SK-N-SH (cell line): ENCODE data around the gene INHBB. TPM values are rescaled to one million over a fixed set of nuclear protein-coding genes. Genes with fewer than 3 reads are reported as not detected.

ENCODE experiments used
- CTCF ChIA-PET: fragments of 300-600, 350-600 bp; formaldehyde crosslinking; extraction: SDS; loops from one replicate; lab custom pipeline; 2021; lab: Yijun Ruan, JAX
- POLR2A ChIA-PET: fragments of 350-600 bp; sonication (Branson Sonifier 250); formaldehyde crosslinking; extraction: SDS; loops from one replicate; lab custom pipeline; 2020; ENCODE audit warnings: antibody characterized with exemption, inconsistent platforms; lab: Yijun Ruan, JAX
- DNase-seq: peaks from one replicate; pipeline ENCODE4 v3.0.0; 2012
- H2AFZ ChIP-seq: fragments of 200-600 bp; sonication (generic); 2 replicates; pipeline ENCODE4 v1.8.1; 2016; ENCODE audit warnings: antibody characterized with exemption, mild to moderate bottlenecking, low read depth
- H3F3A ChIP-seq: fragments of 200-600 bp; sonication (generic); replicated peaks from 2 replicates; pipeline ENCODE3; 2016; ENCODE audit warnings: antibody characterized with exemption, mild to moderate bottlenecking; ENCODE audit not compliant: insufficient read depth
- H3K27ac ChIP-seq, 2 experiments: fragments of 200-500 bp in 1 of 2; fragments of 200-600 bp in 1 of 2; sonication (Bioruptor generic) in 1 of 2; sonication (generic), shearing (Covaris generic) in 1 of 2; 2 replicates each; pipeline versions ENCODE4 v1.5.1 to v1.6.1; 2014 to 2016; ENCODE audit warnings: low read depth in 2 of 2, inconsistent platforms in 1 of 2, low read length in 1 of 2, mild to moderate bottlenecking in 1 of 2, mixed read lengths in 1 of 2
- H3K27me3 ChIP-seq: fragments of 200-600 bp; sonication (generic), shearing (Covaris generic); 2 replicates; pipeline ENCODE4 v1.6.1; 2016; ENCODE audit warnings: mixed run types; ENCODE audit not compliant: insufficient read depth
- H3K36me3 ChIP-seq, 2 experiments: fragments of 200-500 bp in 1 of 2; fragments of 200-600 bp in 1 of 2; sonication (Bioruptor generic) in 1 of 2; sonication (generic) in 1 of 2; replicated peaks in 1 of 2; 2 replicates each; pipeline versions ENCODE3 to v1.5.1; 2014 to 2016; ENCODE audit warnings: low read length in 1 of 2, mild to moderate bottlenecking in 1 of 2; ENCODE audit not compliant: insufficient read depth in 2 of 2, control insufficient read depth in 1 of 2
- H3K4me1 ChIP-seq, 2 experiments: fragments of 200-500 bp in 1 of 2; fragments of 200-600 bp in 1 of 2; sonication (Bioruptor generic) in 1 of 2; sonication (generic), shearing (Covaris generic) in 1 of 2; 2 replicates each; pipeline versions ENCODE4 v1.5.1 to v1.6.1; 2014 to 2016; ENCODE audit warnings: low read depth in 1 of 2, low read length in 1 of 2, mixed run types in 1 of 2; ENCODE audit not compliant: insufficient read depth in 2 of 2, control insufficient read depth in 1 of 2
- H3K4me2 ChIP-seq: fragments of 200-600 bp; sonication (generic), shearing (Covaris generic); 2 replicates; pipeline ENCODE4 v1.6.1; 2017; ENCODE audit warnings: mixed run types
- H3K4me3 ChIP-seq, 2 experiments: fragments of 200-500 bp in 1 of 2; fragments of 200-600 bp in 1 of 2; sonication (Bioruptor generic) in 1 of 2; sonication (generic), shearing (Covaris generic) in 1 of 2; 2 replicates each; pipeline versions ENCODE4 v1.5.1 to v1.8.1; 2014 to 2016; ENCODE audit warnings: low read depth in 2 of 2, inconsistent platforms in 1 of 2, low read length in 1 of 2, mild to moderate bottlenecking in 1 of 2, mixed read lengths in 1 of 2, moderate library complexity in 1 of 2
- H3K79me2 ChIP-seq: fragments of 200-600 bp; sonication (generic); 2 replicates; pipeline ENCODE4 v1.8.1; 2017; ENCODE audit warnings: mild to moderate bottlenecking; ENCODE audit not compliant: insufficient read depth
- H3K9ac ChIP-seq: fragments of 200-600 bp; sonication (generic); 2 replicates; pipeline ENCODE4 v1.6.1; 2017; ENCODE audit warnings: mixed run types
- H3K9me2 ChIP-seq: fragments of 200-600 bp; sonication (generic); 2 replicates; pipeline ENCODE4 v1.6.1; 2017; ENCODE audit warnings: mixed run types
- H3K9me3 ChIP-seq: fragments of 200-600 bp; sonication (generic); 2 replicates; pipeline ENCODE4 v1.6.1; 2017; ENCODE audit warnings: mixed run types, mild to moderate bottlenecking, moderate library complexity
- H4K20me1 ChIP-seq: fragments of 200-600 bp; sonication (generic); 2 replicates; pipeline ENCODE4 v1.6.1; 2017; ENCODE audit warnings: mild to moderate bottlenecking, mixed run types; ENCODE audit not compliant: insufficient read depth
- EZH2phosphoT487 ChIP-seq: fragments of 200-600 bp; sonication (generic); IDR thresholded peaks from 2 replicates; pipeline ENCODE4 v1.6.1; 2017; ENCODE audit warnings: low read depth, mixed run types, mild to moderate bottlenecking, antibody characterized with exemption, moderate library complexity, borderline replicate concordance
- FOSL2 ChIP-seq: IDR thresholded peaks from 2 replicates; pipeline ENCODE4 v1.4.0; 2012; ENCODE audit warnings: low read depth, mild to moderate bottlenecking, moderate library complexity, borderline replicate concordance
- GATA2 ChIP-seq: sonication (generic); formaldehyde crosslinking; IDR thresholded peaks from 2 replicates; pipeline ENCODE4 v1.5.0; 2020; ENCODE audit warnings: mild to moderate bottlenecking, missing genetic modification reagents
- MAX ChIP-seq: IDR thresholded peaks from 2 replicates; pipeline ENCODE4 v1.4.0; 2012; ENCODE audit warnings: low read depth
- POLR2AphosphoS5 ChIP-seq: IDR thresholded peaks from 2 replicates; pipeline ENCODE4 v1.6.1; 2012; ENCODE audit warnings: low read depth, low read length
- RAD21 ChIP-seq: IDR thresholded peaks from 2 replicates; pipeline ENCODE4 v1.6.1; 2012; ENCODE audit warnings: mild to moderate bottlenecking, low read length
- RFX5 ChIP-seq: IDR thresholded peaks from 2 replicates; pipeline ENCODE4 v1.6.1; 2012; ENCODE audit warnings: mild to moderate bottlenecking, improper control_type of control experiment, low read length
- RXRA ChIP-seq: IDR thresholded peaks from 2 replicates; pipeline ENCODE4 v1.4.0; 2012; ENCODE audit warnings: low read depth, mild to moderate bottlenecking, borderline replicate concordance
- SIN3A ChIP-seq: IDR thresholded peaks from 2 replicates; pipeline ENCODE4 v1.6.1; 2012; ENCODE audit warnings: low read depth, mild to moderate bottlenecking, low read length, moderate library complexity, borderline replicate concordance
- SMC3 ChIP-seq: IDR thresholded peaks from 2 replicates; pipeline ENCODE4 v1.6.1; 2012; ENCODE audit warnings: low read depth, low read length, improper control_type of control experiment
- TEAD4 ChIP-seq: IDR thresholded peaks from 2 replicates; pipeline ENCODE4 v1.4.0; 2012; ENCODE audit warnings: mild to moderate bottlenecking, borderline replicate concordance; ENCODE audit not compliant: insufficient read depth
- YY1 ChIP-seq: IDR thresholded peaks from 2 replicates; pipeline ENCODE4 v1.4.0; 2012; ENCODE audit warnings: low read depth, mild to moderate bottlenecking
- WGBS: methylation state at CpG from one replicate; pipeline ENCODE4 v1.1.6; 2017; ENCODE audit warnings: low lambda C conversion rate; 5-methylcytosine and 5-hydroxymethylcytosine counted together
- polyA plus RNA-seq, 3 experiments: library from polyadenylated mRNA; depleted of rRNA; stranded (reverse); fragments of >200 nt; gene quantifications; 2 replicates each; pipeline ENCODE4 v1.2.3, GENCODE V29; 2012
- TF ChIP-seq, protein P1 (sequence below): fragments of 150-350 bp; IDR thresholded peaks from 2 replicates; pipeline ENCODE4 v1.6.1; 2016; ENCODE audit warnings: mild to moderate bottlenecking, low read depth, low read length
- TF ChIP-seq, protein P2 (sequence below): fragments of 150-350 bp; IDR thresholded peaks from 2 replicates; pipeline ENCODE4 v1.6.1; 2017; ENCODE audit warnings: antibody characterized with exemption, low read length, low read depth, borderline replicate concordance
- TF ChIP-seq, protein P3 (sequence below): IDR thresholded peaks from 2 replicates; pipeline ENCODE4 v1.4.0; 2012; ENCODE audit warnings: low read depth, borderline replicate concordance

INHBB gene
- polyA plus RNA-seq, 1 of the 3 experiments (the other 2 are of a cell fraction) = 0.03 TPM

GRCh38 chr2:120362926-120363325, 17.0 kb downstream of the INHBB start (continued):
- no peak for TF ChIP-seq RXRA
- no peak for TF ChIP-seq SMC3

- Histone ChIP-seq H3K9me3 (no peaks in the 10 kb centered on the region), H3K9me2 (no peaks in the 10 kb centered on the region), H3F3A (no peaks in the 10 kb centered on the region), H2AFZ (no peak overlapping the region), H4K20me1 (no peaks in the 10 kb centered on the region), H3K27me3 (no peaks in the 10 kb centered on the region), H3K79me2 (no peaks in the 10 kb centered on the region), H3K36me3 (no peaks in the 10 kb centered on the region), H3K4me3 (no peak overlapping the region), H3K4me1 (peaks cover 0 to under 1% of the 10 kb centered on the region in 2 experiments; a peak in 2 of 4 replicates), H3K9ac (no peak overlapping the region), H3K4me2 (no peak overlapping the region), H3K27ac (no peak overlapping the region)
- TF ChIP-seq, protein P1, sequence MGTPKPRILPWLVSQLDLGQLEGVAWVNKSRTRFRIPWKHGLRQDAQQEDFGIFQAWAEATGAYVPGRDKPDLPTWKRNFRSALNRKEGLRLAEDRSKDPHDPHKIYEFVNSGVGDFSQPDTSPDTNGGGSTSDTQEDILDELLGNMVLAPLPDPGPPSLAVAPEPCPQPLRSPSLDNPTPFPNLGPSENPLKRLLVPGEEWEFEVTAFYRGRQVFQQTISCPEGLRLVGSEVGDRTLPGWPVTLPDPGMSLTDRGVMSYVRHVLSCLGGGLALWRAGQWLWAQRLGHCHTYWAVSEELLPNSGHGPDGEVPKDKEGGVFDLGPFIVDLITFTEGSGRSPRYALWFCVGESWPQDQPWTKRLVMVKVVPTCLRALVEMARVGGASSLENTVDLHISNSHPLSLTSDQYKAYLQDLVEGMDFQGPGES = no peak
- TF ChIP-seq, protein P2, sequence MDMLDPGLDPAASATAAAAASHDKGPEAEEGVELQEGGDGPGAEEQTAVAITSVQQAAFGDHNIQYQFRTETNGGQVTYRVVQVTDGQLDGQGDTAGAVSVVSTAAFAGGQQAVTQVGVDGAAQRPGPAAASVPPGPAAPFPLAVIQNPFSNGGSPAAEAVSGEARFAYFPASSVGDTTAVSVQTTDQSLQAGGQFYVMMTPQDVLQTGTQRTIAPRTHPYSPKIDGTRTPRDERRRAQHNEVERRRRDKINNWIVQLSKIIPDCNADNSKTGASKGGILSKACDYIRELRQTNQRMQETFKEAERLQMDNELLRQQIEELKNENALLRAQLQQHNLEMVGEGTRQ = no peak
- TF ChIP-seq RAD21 (no peak), YY1 (no peak), FOSL2 (no peak), POLR2AphosphoS5 (no peak), RFX5 (no peak), MAX (no peak), EZH2phosphoT487 (no peak), GATA2 (CRISPR knock-in tag) (no peak), TEAD4 (no peak), SIN3A (no peak)
- TF ChIP-seq, protein P3, sequence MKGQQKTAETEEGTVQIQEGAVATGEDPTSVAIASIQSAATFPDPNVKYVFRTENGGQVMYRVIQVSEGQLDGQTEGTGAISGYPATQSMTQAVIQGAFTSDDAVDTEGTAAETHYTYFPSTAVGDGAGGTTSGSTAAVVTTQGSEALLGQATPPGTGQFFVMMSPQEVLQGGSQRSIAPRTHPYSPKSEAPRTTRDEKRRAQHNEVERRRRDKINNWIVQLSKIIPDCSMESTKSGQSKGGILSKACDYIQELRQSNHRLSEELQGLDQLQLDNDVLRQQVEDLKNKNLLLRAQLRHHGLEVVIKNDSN = no peak
- CTCF ChIA-PET = interaction anchor here (1.2 kb wide), 1 partner anchor 22 kb away, joined by 5 read pairs; no protein-coding TSS in a partner anchor
- 56% methylated on average over 12 of the region's 13 CpGs for WGBS
- no peak for DNase-seq
- POLR2A ChIA-PET = no interaction called here
Measured at GRCh38 chr2:120365236-120365793, 19.4 kb downstream of the INHBB start.
